ENCODE data around the gene MSH3. TPM values are rescaled to one million over a fixed set of nuclear protein-coding genes. Genes with fewer than 3 reads are reported as not detected.
"Not testable (repeated sequence)": the region's sequence is repeated elsewhere in the genome, so short reads cannot be mapped to it uniquely, and the experiment has no call there.

The MSH3 gene
- total RNA-seq, 3 donors from 2014 or later (not counting 1 experiment from before 2014, with no cell fraction given) = 11.6 to 17.1 (median 15.5) TPM

- Mint-ChIP-seq H3K9me3 (no peaks in the 10 kb centered on the region), H3K27ac (no peak overlapping the region), H3K36me3 (no peaks in the 10 kb centered on the region), H3K4me1 (peaks cover 0 to 4% of the 10 kb centered on the region in 2 donors), H3K27me3 (ENCODE audit: low read depth in 2 of 2) (no peaks in the 10 kb centered on the region), H3K4me3 (no peak overlapping the region)
- Histone ChIP-seq H3K4me1 (ENCODE audit: control insufficient read depth, insufficient read depth, low read length) (no peaks in the 10 kb centered on the region), H3K27me3 (ENCODE audit: control insufficient read depth, insufficient read depth, low read length) (no peaks in the 10 kb centered on the region), H3K9me3 (ENCODE audit: control insufficient read depth, insufficient read depth, low read length) (no peaks in the 10 kb centered on the region), H3K4me3 (ENCODE audit: low read length) (no peak overlapping the region), H3K27ac (ENCODE audit: low read length) (no peak overlapping the region), H3K36me3 (ENCODE audit: control insufficient read depth, insufficient read depth, low read length) (peaks cover 4% of the 10 kb centered on the region)
- 100% methylated on average over 1 of the region's 1 CpG for WGBS (ENCODE audit: insufficient coverage)
- intact Hi-C loops (cut with micrococcal nuclease) = no loop called here
- DNase-seq (no peak), ATAC-seq (no peak)
- no peak for TF ChIP-seq CTCF (IDR thresholded peaks at IDR 0.05)
These were observed 156.0 kb downstream of the MSH3 start for GRCh38 chr5:80810425-80810824.

DNA sequence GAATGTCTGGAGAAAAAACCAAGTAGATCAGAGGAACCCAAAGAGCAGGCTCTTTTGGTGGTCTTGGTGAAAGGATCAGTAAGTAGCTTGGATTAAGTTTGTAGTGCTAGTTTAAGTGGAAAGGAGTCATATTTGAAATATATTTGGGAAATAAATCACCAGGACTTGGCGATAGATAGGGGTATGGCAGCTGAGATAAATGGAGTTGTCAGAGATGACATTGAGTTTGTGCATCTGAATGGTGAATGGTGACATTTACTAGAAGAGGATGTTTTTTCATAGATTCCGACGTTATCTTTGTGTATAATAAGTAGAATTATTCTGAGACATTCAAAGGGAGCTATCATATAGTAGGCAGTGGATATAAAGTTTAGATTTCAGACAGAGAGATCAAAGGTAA lies 162.1 kb downstream of the MSH3 start:
- peaks cover 7% of the 10 kb centered on the region for H3K36me3 ChIP-seq (ENCODE audit: control insufficient read depth, insufficient read depth, low read length)
- no peaks in the 10 kb centered on the region for H3K36me3 Mint-ChIP-seq
- WGBS (ENCODE audit: insufficient coverage) = 97% methylated on average over 3 of the region's 3 CpGs
- no peak for TF ChIP-seq CTCF (IDR thresholded peaks at IDR 0.05)
- no peak overlapping the region for H3K4me3 Mint-ChIP-seq
- no peak overlapping the region for H3K27ac Mint-ChIP-seq
- no peaks in the 10 kb centered on the region for H3K27me3 ChIP-seq (ENCODE audit: control insufficient read depth, insufficient read depth, low read length)
- H3K4me3 ChIP-seq (ENCODE audit: low read length) = no peak overlapping the region
- H3K4me1 ChIP-seq (ENCODE audit: control insufficient read depth, insufficient read depth, low read length) = no peaks in the 10 kb centered on the region
- no peaks in the 10 kb centered on the region for H3K9me3 ChIP-seq (ENCODE audit: control insufficient read depth, insufficient read depth, low read length)
- H3K27me3 Mint-ChIP-seq (ENCODE audit: low read depth in 2 of 2) = no peaks in the 10 kb centered on the region
- DNase-seq = no peak
- peaks cover 0 to 4% of the 10 kb centered on the region in 2 donors for H3K4me1 Mint-ChIP-seq
- intact Hi-C loops (cut with micrococcal nuclease) = no loop called here
- H3K27ac ChIP-seq (ENCODE audit: low read length) = no peak overlapping the region
- no peaks in the 10 kb centered on the region for H3K9me3 Mint-ChIP-seq
- no peak for ATAC-seq

GRCh38 chr5:80820685-80821084 lies 166.2 kb downstream of the MSH3 start:
- Mint-ChIP-seq H3K4me1 (no peaks in the 10 kb centered on the region), H3K27ac (no peak overlapping the region), H3K9me3 (no peaks in the 10 kb centered on the region), H3K4me3 (no peak overlapping the region), H3K27me3 (ENCODE audit: low read depth in 2 of 2) (no peaks in the 10 kb centered on the region), H3K36me3 (no peaks in the 10 kb centered on the region)
- Histone ChIP-seq H3K4me1 (ENCODE audit: control insufficient read depth, insufficient read depth, low read length) (no peaks in the 10 kb centered on the region), H3K4me3 (ENCODE audit: low read length) (no peak overlapping the region), H3K36me3 (ENCODE audit: control insufficient read depth, insufficient read depth, low read length) (peaks cover 3% of the 10 kb centered on the region), H3K27me3 (ENCODE audit: control insufficient read depth, insufficient read depth, low read length) (no peaks in the 10 kb centered on the region), H3K27ac (ENCODE audit: low read length) (no peak overlapping the region), H3K9me3 (ENCODE audit: control insufficient read depth, insufficient read depth, low read length) (no peaks in the 10 kb centered on the region)
- TF ChIP-seq CTCF (IDR thresholded peaks at IDR 0.05) = no peak
- no peak for ATAC-seq
- WGBS (ENCODE audit: insufficient coverage) = 89% methylated on average over 3 of the region's 3 CpGs
- intact Hi-C loops (cut with micrococcal nuclease) = no loop called here
- no peak for DNase-seq

GRCh38 chr5:80822640-80823039 lies 168.2 kb downstream of the MSH3 start:
- H3K36me3 Mint-ChIP-seq = no peaks in the 10 kb centered on the region
- H3K4me1 Mint-ChIP-seq = no peaks in the 10 kb centered on the region
- ATAC-seq (no peak), DNase-seq (no peak)
- Histone ChIP-seq H3K27ac (ENCODE audit: low read length) (no peak overlapping the region), H3K4me1 (ENCODE audit: control insufficient read depth, insufficient read depth, low read length) (no peaks in the 10 kb centered on the region), H3K36me3 (ENCODE audit: control insufficient read depth, insufficient read depth, low read length) (peaks cover 2% of the 10 kb centered on the region), H3K27me3 (ENCODE audit: control insufficient read depth, insufficient read depth, low read length) (no peaks in the 10 kb centered on the region), H3K4me3 (ENCODE audit: low read length) (no peak overlapping the region), H3K9me3 (ENCODE audit: control insufficient read depth, insufficient read depth, low read length) (no peaks in the 10 kb centered on the region)
- intact Hi-C loops (cut with micrococcal nuclease) = no loop called here
- H3K27me3 Mint-ChIP-seq (ENCODE audit: low read depth in 2 of 2) = no peaks in the 10 kb centered on the region
- H3K4me3 Mint-ChIP-seq = no peak overlapping the region
- WGBS (ENCODE audit: insufficient coverage) = 100% methylated on average over 1 of the region's 1 CpG
- no peaks in the 10 kb centered on the region for H3K9me3 Mint-ChIP-seq
- no peak overlapping the region for H3K27ac Mint-ChIP-seq
- no peak for TF ChIP-seq CTCF (IDR thresholded peaks at IDR 0.05)

- H3K4me3 Mint-ChIP-seq; H3K36me3 Mint-ChIP-seq; H3K27ac Mint-ChIP-seq; DNase-seq; H3K27me3 Mint-ChIP-seq (ENCODE audit: low read depth in 2 of 2); H3K4me1 Mint-ChIP-seq; H3K9me3 ChIP-seq (ENCODE audit: control insufficient read depth, insufficient read depth, low read length); H3K36me3 ChIP-seq (ENCODE audit: control insufficient read depth, insufficient read depth, low read length); H3K4me3 ChIP-seq (ENCODE audit: low read length); H3K27ac ChIP-seq (ENCODE audit: low read length); H3K9me3 Mint-ChIP-seq; ATAC-seq; intact Hi-C loops (cut with micrococcal nuclease); H3K27me3 ChIP-seq (ENCODE audit: control insufficient read depth, insufficient read depth, low read length); H3K4me1 ChIP-seq (ENCODE audit: control insufficient read depth, insufficient read depth, low read length): not testable (repeated sequence)
- 94% methylated on average over 14 of the region's 22 CpGs for WGBS (ENCODE audit: insufficient coverage)
These were observed 169.7 kb downstream of the MSH3 start for GRCh38 chr5:80824159-80824558.

Measured in natural killer cell (primary cell).